Testis (tissue), 3 donors: ENCODE measurements around the gene HIRIP3. TPM values are rescaled to one million over a fixed set of nuclear protein-coding genes. Genes with fewer than 3 reads are reported as not detected.

ENCODE experiments used
- DNase-seq: peaks from one replicate; pipeline ENCODE4 v3.0.0-alpha.2; 2019
- H3K27ac ChIP-seq, 2 donors: fragments of 200-600 bp; sonication (generic); one replicate each; pipeline ENCODE4 v1.5.1; 2019
- H3K27me3 ChIP-seq: fragments of 200-600 bp; sonication (generic); one replicate; pipeline ENCODE4 v1.5.1; 2019
- H3K36me3 ChIP-seq: fragments of 200-600 bp; sonication (generic); one replicate; pipeline ENCODE4 v1.5.1; 2017; ENCODE audit warnings: low read depth; ENCODE audit errors: missing control alignments
- H3K4me1 ChIP-seq: fragments of 200-600 bp; sonication (generic); one replicate; pipeline ENCODE4 v1.5.1; 2019
- H3K4me3 ChIP-seq, 2 donors: fragments of 200-600 bp; sonication (generic); one replicate each; pipeline ENCODE4 v1.5.1; 2017 to 2019
- H3K9me3 ChIP-seq: fragments of 200-600 bp; sonication (generic); one replicate; pipeline ENCODE4 v1.5.1; 2017
- POLR2A ChIP-seq: fragments of 450-650 bp; IDR thresholded peaks from one replicate; pipeline ENCODE4 v1.6.1; 2017; ENCODE audit warnings: antibody characterized with exemption, mild to moderate bottlenecking, moderate library complexity
- WGBS, 2 donors: methylation state at CpG; one replicate each; pipeline ENCODE4 v1.1.5; 2018; 5-methylcytosine and 5-hydroxymethylcytosine counted together
- intact Hi-C: fragments of 100-400 bp; cut with DNase I; formaldehyde crosslinking; loops from one replicate; pipeline ENCODE4 v1.15.1; 2023; ENCODE audit warnings: low total_unique reads
- polyA plus RNA-seq: library from polyadenylated mRNA; stranded (reverse); fragments of 350-450 nt; fragmentation: Illumina TruSeq; extraction: RNeasy Lipid Tissue Mini Kit (QIAGEN cat#74804); gene quantifications from one replicate; pipeline ENCODE4 v1.2.3, GENCODE V29; 2014; ENCODE audit warnings: low read depth, low replicate concordance; ENCODE audit not compliant: insufficient read depth
- total RNA-seq, 2 donors: library from RNA; depleted of rRNA; stranded (reverse); fragments of >200 nt; gene quantifications; one replicate each; pipeline ENCODE4 v1.2.3, GENCODE V29; 2016
- TF ChIP-seq, protein P1 (sequence below), 3 experiments: fragments of 450-650 bp in 2 of 3; fragments of 200-600 bp in 1 of 3; sonication (generic) in 1 of 3; IDR thresholded peaks; one replicate each; pipeline ENCODE4 v1.5.1; 2016 to 2019; ENCODE audit warnings: antibody characterized with exemption in 3 of 3, mild to moderate bottlenecking in 2 of 3, moderate library complexity in 1 of 3

HIRIP3 gene
- total and polyA plus RNA-seq, 3 donors from 2014 or later = 32.1 to 57.3 (median 40.2) TPM

DNA sequence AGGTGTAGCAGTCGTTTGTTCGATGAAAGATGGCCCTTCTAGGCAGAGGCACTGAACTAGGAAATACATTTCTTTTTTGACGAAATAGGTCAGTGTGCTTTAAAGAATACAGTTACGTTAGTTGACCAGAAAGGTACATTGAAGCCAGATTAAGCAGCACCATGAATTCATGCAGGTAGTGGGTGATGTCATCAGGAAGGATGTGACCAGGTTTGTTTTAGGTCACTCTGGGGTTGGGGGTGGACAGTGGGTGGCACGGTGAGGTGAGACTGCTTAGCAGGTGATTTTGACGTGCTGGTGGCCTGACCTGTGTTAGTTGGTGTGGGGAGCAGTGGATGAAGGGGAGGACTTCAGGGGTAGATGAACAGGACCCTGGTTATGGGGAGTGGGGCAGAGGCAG lies 4.2 kb upstream of the HIRIP3 start:
- H3K36me3 ChIP-seq = no peaks in the 10 kb centered on the region
- 82 to 89% methylated on average over 6 of the region's 6 CpGs for WGBS, 2 donors

DNA sequence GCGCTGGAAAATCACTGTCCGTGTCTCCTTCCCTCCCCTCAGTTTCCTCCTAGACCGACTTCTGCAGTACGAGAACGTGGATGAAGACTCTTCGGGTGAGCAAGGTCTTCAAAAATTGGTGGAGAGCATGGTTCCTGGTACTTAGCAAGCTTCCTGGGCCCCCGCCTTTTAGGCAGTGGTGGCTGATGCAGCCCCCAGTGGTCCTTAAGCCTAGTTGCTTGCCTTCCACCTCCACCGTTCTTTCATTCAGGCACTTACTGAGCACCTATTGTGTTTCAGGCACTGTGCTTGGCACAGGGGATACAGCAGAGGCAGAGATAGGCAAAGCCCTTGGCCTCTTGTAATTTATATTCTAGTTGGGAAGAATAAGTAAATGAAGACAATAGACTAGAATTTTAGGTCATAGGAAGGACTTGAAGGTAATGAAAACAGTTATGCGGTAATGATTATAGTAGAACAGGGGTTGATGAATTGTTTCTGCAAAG lies 1.4 kb upstream of the HIRIP3 start:
- no peak for TF ChIP-seq POLR2A
- TF ChIP-seq, protein P1, sequence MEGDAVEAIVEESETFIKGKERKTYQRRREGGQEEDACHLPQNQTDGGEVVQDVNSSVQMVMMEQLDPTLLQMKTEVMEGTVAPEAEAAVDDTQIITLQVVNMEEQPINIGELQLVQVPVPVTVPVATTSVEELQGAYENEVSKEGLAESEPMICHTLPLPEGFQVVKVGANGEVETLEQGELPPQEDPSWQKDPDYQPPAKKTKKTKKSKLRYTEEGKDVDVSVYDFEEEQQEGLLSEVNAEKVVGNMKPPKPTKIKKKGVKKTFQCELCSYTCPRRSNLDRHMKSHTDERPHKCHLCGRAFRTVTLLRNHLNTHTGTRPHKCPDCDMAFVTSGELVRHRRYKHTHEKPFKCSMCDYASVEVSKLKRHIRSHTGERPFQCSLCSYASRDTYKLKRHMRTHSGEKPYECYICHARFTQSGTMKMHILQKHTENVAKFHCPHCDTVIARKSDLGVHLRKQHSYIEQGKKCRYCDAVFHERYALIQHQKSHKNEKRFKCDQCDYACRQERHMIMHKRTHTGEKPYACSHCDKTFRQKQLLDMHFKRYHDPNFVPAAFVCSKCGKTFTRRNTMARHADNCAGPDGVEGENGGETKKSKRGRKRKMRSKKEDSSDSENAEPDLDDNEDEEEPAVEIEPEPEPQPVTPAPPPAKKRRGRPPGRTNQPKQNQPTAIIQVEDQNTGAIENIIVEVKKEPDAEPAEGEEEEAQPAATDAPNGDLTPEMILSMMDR (IDR thresholded peaks at IDR 0.05) = no peak
- intact Hi-C loops = no loop called here
- no peak for DNase-seq
- H3K9me3 ChIP-seq = no peaks in the 10 kb centered on the region
- H3K27me3 ChIP-seq = no peaks in the 10 kb centered on the region
- WGBS, 2 donors = 16 to 22% methylated on average over 8 to 9 of the region's 9 CpGs
- peak overlapping the region; percentile 60 to 74 for H3K4me3 ChIP-seq
- H3K36me3 ChIP-seq = no peaks in the 10 kb centered on the region
- H3K4me1 ChIP-seq = peaks cover 17% of the 10 kb centered on the region
- peak overlapping the region in 1 of 2 donors; percentile 90 for H3K27ac ChIP-seq

More for the DNA sequence above, 4.2 kb upstream of the HIRIP3 start:
- DNase-seq = no peak
- intact Hi-C loops = no loop called here
- Histone ChIP-seq H3K4me1 (peaks cover 11% of the 10 kb centered on the region), H3K4me3 (no peak overlapping the region), H3K9me3 (no peaks in the 10 kb centered on the region), H3K27me3 (no peaks in the 10 kb centered on the region), H3K27ac (no peak overlapping the region)
- TF ChIP-seq, protein P1 (IDR thresholded peaks at IDR 0.05) = no peak
- no peak for TF ChIP-seq POLR2A

GRCh38 chr16:29995911-29996765 lies 721 bp upstream of the HIRIP3 start, which contains the start of gene INO80E:
TSS of gene INO80E (plus strand) at chr16:29996241. CDS start at chr16:29996311, 70 bp downstream.
- intact Hi-C loops = no loop called here
- Histone ChIP-seq H3K27ac (peak within 1 kb of the TSS; percentile 80 to 90), H3K27me3 (no peaks in the 10 kb centered on the region), H3K36me3 (no peaks in the 10 kb centered on the region), H3K4me1 (peaks cover 17% of the 10 kb centered on the region), H3K4me3 (peak within 1 kb of the TSS; percentile 60 to 74), H3K9me3 (no peaks in the 10 kb centered on the region)
- 0 to 1% methylated on average over 24 to 65 of the region's 65 CpGs for WGBS, 2 donors
- TF ChIP-seq POLR2A = peak; percentile 5
- TF ChIP-seq, protein P1 (IDR thresholded peaks at IDR 0.05) = peak in 1 of 3 experiments; percentile 6
- peak; percentile 98 for DNase-seq

- H3K4me3 ChIP-seq = peak overlapping the region; percentile 60 to 74
- H3K27me3 ChIP-seq = no peaks in the 10 kb centered on the region
- no peaks in the 10 kb centered on the region for H3K9me3 ChIP-seq
- peaks cover 17% of the 10 kb centered on the region for H3K4me1 ChIP-seq
- H3K36me3 ChIP-seq = no peaks in the 10 kb centered on the region
- DNase-seq = no peak
- intact Hi-C loops = no loop called here
- TF ChIP-seq POLR2A = no peak
- TF ChIP-seq, protein P1 (IDR thresholded peaks at IDR 0.05) = no peak
- 8 to 16% methylated on average over 15 to 24 of the region's 24 CpGs for WGBS, 2 donors
- H3K27ac ChIP-seq = peak overlapping the region; percentile 80 to 90
Measured at GRCh38 chr16:29994600-29995323, 655 bp downstream of the HIRIP3 start.
